GM12878 (cell line): ENCODE measurements around the gene COL4A4.

Source experiments
- EZH2 ChIP-seq: IDR thresholded peaks from 2 replicates; pipeline ENCODE4 v1.6.1; 2012; ENCODE audit warnings: low read depth, mild to moderate bottlenecking, control low read depth, inconsistent platforms, low read length, borderline replicate concordance; ENCODE audit not compliant: control insufficient read depth
- FOS ChIP-seq: IDR thresholded peaks from 3 replicates; pipeline ENCODE4 v1.6.1; 2011; ENCODE audit warnings: borderline replicate concordance; ENCODE audit not compliant: insufficient read length; ENCODE audit errors: extremely low read depth
- GABPA ChIP-seq: IDR thresholded peaks from 2 replicates; pipeline ENCODE4 v1.6.1; 2014; ENCODE audit warnings: antibody characterized with exemption, low read depth, mild to moderate bottlenecking, inconsistent platforms
- NFYB ChIP-seq: IDR thresholded peaks from 2 replicates; pipeline ENCODE4 v1.6.1; 2011; ENCODE audit warnings: low read depth, mild to moderate bottlenecking, low read length, improper control_type of control experiment, moderate library complexity; ENCODE audit not compliant: insufficient read depth
- PAX8 ChIP-seq: fragments of 450-650 bp; IDR thresholded peaks from 2 replicates; pipeline ENCODE4 v1.6.1; 2017; ENCODE audit warnings: mild to moderate bottlenecking, moderate library complexity
- POLR2A ChIP-seq: IDR thresholded peaks from 2 replicates; pipeline ENCODE4 v1.6.1; 2011; ENCODE audit warnings: low read depth, mild to moderate bottlenecking, low read length
- POLR2AphosphoS2 ChIP-seq: IDR thresholded peaks from 2 replicates; pipeline ENCODE4 v1.6.1; 2011; ENCODE audit warnings: low read depth, mild to moderate bottlenecking, low read length, improper control_type of control experiment, moderate library complexity
- RAD21 ChIP-seq: IDR thresholded peaks from 2 replicates; pipeline ENCODE4 v1.6.1; 2011; ENCODE audit warnings: mild to moderate bottlenecking, low read depth, low read length, moderate library complexity; ENCODE audit not compliant: insufficient read depth
- SMARCA5 ChIP-seq: fragments of 450-650 bp; IDR thresholded peaks from 2 replicates; pipeline ENCODE4 v1.6.1; 2017; ENCODE audit warnings: mild to moderate bottlenecking
- SRF ChIP-seq, 2 experiments: IDR thresholded peaks; 2 replicates each; pipeline ENCODE4 v1.6.1; 2011; ENCODE audit warnings: low read depth in 2 of 2, low read length in 2 of 2, mild to moderate bottlenecking in 1 of 2, moderate library complexity in 1 of 2
- TF ChIP-seq, protein P1 (sequence below), 3 experiments: IDR thresholded peaks in 2 of 3; conservative IDR thresholded peaks in 1 of 3; 2 replicates each; pipeline ENCODE4 v1.5.1; 2011; ENCODE audit warnings: low read depth in 3 of 3, low read length in 3 of 3, mild to moderate bottlenecking in 3 of 3, control low read depth in 2 of 3, moderate library complexity in 2 of 3, inconsistent platforms in 1 of 3, mixed read lengths in 1 of 3; ENCODE audit not compliant: control insufficient read depth in 2 of 3, insufficient read depth in 1 of 3; ENCODE audit errors: extremely low read depth in 1 of 3
- TF ChIP-seq, protein P2 (sequence below): fragments of 450-650 bp; IDR thresholded peaks from 2 replicates; pipeline ENCODE4 v1.6.1; 2018; ENCODE audit warnings: borderline replicate concordance, mild to moderate bottlenecking; ENCODE audit not compliant: partially characterized antibody
- TF ChIP-seq, protein P3 (sequence below): IDR thresholded peaks from 2 replicates; pipeline ENCODE4 v1.6.1; 2012; ENCODE audit warnings: low read depth, low read length, improper control_type of control experiment
- TF ChIP-seq, protein P4 (sequence below): fragments of 450-650 bp; IDR thresholded peaks from 2 replicates; pipeline ENCODE4 v1.6.1; 2017; ENCODE audit warnings: mild to moderate bottlenecking, low read depth, inconsistent platforms; ENCODE audit not compliant: poor library complexity, severe bottlenecking

DNA sequence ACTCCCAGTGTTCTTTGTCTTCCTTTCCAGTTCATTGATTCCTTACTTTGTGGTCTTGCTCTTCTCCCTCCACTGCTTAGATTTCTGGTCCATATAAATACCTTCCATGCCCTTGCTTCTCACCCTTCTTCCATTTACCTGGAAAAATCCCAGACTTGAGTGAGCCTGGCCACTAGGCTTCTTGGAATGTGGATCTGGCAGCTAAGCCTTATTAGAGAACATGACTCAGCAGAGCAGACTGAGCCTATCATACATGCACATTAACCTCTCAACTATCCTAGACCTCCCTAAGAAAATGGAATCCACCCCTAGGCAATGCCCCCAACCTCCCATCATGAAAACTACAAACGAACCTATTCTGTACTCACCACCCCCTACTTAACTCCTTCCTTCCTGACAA is 200.5 kb downstream of the COL4A4 start:
- TF ChIP-seq PAX8 (no peak), SMARCA5 (no peak), EZH2 (no peak), POLR2AphosphoS2 (no peak), FOS (no peak), POLR2A (no peak), SRF (IDR thresholded peaks at IDR 0.05; ENCODE audit: low read depth in 2 of 2, low read length in 2 of 2) (no peak), GABPA (no peak), RAD21 (no peak), NFYB (no peak)
- TF ChIP-seq, protein P1, sequence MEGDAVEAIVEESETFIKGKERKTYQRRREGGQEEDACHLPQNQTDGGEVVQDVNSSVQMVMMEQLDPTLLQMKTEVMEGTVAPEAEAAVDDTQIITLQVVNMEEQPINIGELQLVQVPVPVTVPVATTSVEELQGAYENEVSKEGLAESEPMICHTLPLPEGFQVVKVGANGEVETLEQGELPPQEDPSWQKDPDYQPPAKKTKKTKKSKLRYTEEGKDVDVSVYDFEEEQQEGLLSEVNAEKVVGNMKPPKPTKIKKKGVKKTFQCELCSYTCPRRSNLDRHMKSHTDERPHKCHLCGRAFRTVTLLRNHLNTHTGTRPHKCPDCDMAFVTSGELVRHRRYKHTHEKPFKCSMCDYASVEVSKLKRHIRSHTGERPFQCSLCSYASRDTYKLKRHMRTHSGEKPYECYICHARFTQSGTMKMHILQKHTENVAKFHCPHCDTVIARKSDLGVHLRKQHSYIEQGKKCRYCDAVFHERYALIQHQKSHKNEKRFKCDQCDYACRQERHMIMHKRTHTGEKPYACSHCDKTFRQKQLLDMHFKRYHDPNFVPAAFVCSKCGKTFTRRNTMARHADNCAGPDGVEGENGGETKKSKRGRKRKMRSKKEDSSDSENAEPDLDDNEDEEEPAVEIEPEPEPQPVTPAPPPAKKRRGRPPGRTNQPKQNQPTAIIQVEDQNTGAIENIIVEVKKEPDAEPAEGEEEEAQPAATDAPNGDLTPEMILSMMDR (IDR thresholded peaks at IDR 0.05 in 2 of 3, conservative IDR thresholded peaks at IDR 0.05 in 1 of 3; ENCODE audit: control insufficient read depth in 2 of 3, extremely low read depth in 1 of 3, insufficient read depth in 1 of 3, low read depth in 3 of 3, low read length in 3 of 3): no peak
- TF ChIP-seq, protein P2, sequence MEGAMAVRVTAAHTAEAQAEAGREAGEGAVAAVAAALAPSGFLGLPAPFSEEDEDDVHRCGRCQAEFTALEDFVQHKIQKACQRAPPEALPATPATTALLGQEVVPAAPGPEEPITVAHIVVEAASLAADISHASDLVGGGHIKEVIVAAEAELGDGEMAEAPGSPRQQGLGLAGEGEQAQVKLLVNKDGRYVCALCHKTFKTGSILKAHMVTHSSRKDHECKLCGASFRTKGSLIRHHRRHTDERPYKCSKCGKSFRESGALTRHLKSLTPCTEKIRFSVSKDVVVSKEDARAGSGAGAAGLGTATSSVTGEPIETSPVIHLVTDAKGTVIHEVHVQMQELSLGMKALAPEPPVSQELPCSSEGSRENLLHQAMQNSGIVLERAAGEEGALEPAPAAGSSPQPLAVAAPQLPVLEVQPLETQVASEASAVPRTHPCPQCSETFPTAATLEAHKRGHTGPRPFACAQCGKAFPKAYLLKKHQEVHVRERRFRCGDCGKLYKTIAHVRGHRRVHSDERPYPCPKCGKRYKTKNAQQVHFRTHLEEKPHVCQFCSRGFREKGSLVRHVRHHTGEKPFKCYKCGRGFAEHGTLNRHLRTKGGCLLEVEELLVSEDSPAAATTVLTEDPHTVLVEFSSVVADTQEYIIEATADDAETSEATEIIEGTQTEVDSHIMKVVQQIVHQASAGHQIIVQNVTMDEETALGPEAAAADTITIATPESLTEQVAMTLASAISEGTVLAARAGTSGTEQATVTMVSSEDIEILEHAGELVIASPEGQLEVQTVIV: no peak
- TF ChIP-seq, protein P3, sequence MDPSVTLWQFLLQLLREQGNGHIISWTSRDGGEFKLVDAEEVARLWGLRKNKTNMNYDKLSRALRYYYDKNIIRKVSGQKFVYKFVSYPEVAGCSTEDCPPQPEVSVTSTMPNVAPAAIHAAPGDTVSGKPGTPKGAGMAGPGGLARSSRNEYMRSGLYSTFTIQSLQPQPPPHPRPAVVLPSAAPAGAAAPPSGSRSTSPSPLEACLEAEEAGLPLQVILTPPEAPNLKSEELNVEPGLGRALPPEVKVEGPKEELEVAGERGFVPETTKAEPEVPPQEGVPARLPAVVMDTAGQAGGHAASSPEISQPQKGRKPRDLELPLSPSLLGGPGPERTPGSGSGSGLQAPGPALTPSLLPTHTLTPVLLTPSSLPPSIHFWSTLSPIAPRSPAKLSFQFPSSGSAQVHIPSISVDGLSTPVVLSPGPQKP: no peak
- TF ChIP-seq, protein P4, sequence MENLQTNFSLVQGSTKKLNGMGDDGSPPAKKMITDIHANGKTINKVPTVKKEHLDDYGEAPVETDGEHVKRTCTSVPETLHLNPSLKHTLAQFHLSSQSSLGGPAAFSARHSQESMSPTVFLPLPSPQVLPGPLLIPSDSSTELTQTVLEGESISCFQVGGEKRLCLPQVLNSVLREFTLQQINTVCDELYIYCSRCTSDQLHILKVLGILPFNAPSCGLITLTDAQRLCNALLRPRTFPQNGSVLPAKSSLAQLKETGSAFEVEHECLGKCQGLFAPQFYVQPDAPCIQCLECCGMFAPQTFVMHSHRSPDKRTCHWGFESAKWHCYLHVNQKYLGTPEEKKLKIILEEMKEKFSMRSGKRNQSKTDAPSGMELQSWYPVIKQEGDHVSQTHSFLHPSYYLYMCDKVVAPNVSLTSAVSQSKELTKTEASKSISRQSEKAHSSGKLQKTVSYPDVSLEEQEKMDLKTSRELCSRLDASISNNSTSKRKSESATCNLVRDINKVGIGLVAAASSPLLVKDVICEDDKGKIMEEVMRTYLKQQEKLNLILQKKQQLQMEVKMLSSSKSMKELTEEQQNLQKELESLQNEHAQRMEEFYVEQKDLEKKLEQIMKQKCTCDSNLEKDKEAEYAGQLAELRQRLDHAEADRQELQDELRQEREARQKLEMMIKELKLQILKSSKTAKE: no peak
